ENCODE data around the gene PRSS48. TPM values are rescaled to one million over a fixed set of nuclear protein-coding genes. Genes with fewer than 3 reads are reported as not detected.

Gene PRSS48
- total RNA-seq, 1 donor from 2014 or later = not detected

- no peak overlapping the region for H3K4me3 ChIP-seq
- peaks cover 52% of the 10 kb centered on the region for H3K4me1 ChIP-seq
- intact Hi-C loops (cut with micrococcal nuclease) = no loop called here
- H3K36me3 ChIP-seq = no peaks in the 10 kb centered on the region
- TF ChIP-seq CTCF (IDR thresholded peaks at IDR 0.05; ENCODE audit: borderline replicate concordance) = no peak
- H3K9me3 ChIP-seq (replicated peaks) = peaks cover 14% of the 10 kb centered on the region
- no peak for DNase-seq
- H3K27me3 ChIP-seq (ENCODE audit: low read depth) = no peaks in the 10 kb centered on the region
- peak overlapping the region; percentile 64 for H3K27ac ChIP-seq (replicated peaks)
Measured at GRCh38 chr4:151284534-151285245, 7.7 kb downstream of the PRSS48 start.

- H3K27me3 ChIP-seq (ENCODE audit: low read depth) = no peaks in the 10 kb centered on the region
- peaks cover 54% of the 10 kb centered on the region for H3K4me1 ChIP-seq
- peaks cover 4% of the 10 kb centered on the region for H3K36me3 ChIP-seq
- H3K27ac ChIP-seq (replicated peaks) = no peak overlapping the region
- TF ChIP-seq CTCF (IDR thresholded peaks at IDR 0.05; ENCODE audit: borderline replicate concordance) = no peak
- intact Hi-C loops (cut with micrococcal nuclease) = no loop called here
- DNase-seq = no peak
- no peak overlapping the region for H3K4me3 ChIP-seq
- H3K9me3 ChIP-seq (replicated peaks) = peaks cover 19% of the 10 kb centered on the region
Measured at GRCh38 chr4:151287409-151287808, 10.4 kb downstream of the PRSS48 start.

GRCh38 chr4:151291485-151291884 lies 14.5 kb downstream of the PRSS48 start:
- no peak for DNase-seq
- H3K9me3 ChIP-seq (replicated peaks) = peaks cover 4% of the 10 kb centered on the region
- H3K27me3 ChIP-seq (ENCODE audit: low read depth) = no peaks in the 10 kb centered on the region
- H3K27ac ChIP-seq (replicated peaks) = peak overlapping the region; percentile 5
- no peak overlapping the region for H3K4me3 ChIP-seq
- intact Hi-C loops (cut with micrococcal nuclease) = no loop called here
- no peak for TF ChIP-seq CTCF (IDR thresholded peaks at IDR 0.05; ENCODE audit: borderline replicate concordance)
- H3K4me1 ChIP-seq = peaks cover 61% of the 10 kb centered on the region
- H3K36me3 ChIP-seq = peaks cover 4% of the 10 kb centered on the region

- H3K36me3 ChIP-seq = peaks cover 4% of the 10 kb centered on the region
- intact Hi-C loops (cut with micrococcal nuclease) = no loop called here
- DNase-seq = no peak
- no peak overlapping the region for H3K4me3 ChIP-seq
- TF ChIP-seq CTCF (IDR thresholded peaks at IDR 0.05; ENCODE audit: borderline replicate concordance) = no peak
- H3K9me3 ChIP-seq (replicated peaks) = peaks cover 4% of the 10 kb centered on the region
- no peaks in the 10 kb centered on the region for H3K27me3 ChIP-seq (ENCODE audit: low read depth)
- peaks cover 67% of the 10 kb centered on the region for H3K4me1 ChIP-seq
- H3K27ac ChIP-seq (replicated peaks) = no peak overlapping the region
Measured at GRCh38 chr4:151292038-151292437, 15.1 kb downstream of the PRSS48 start.

GRCh38 chr4:151294833-151295496 lies 18.0 kb downstream of the PRSS48 start:
- intact Hi-C loops (cut with micrococcal nuclease) = no loop called here
- peak overlapping the region; percentile 78 for H3K27ac ChIP-seq (replicated peaks)
- H3K36me3 ChIP-seq = peaks cover 4% of the 10 kb centered on the region
- H3K4me1 ChIP-seq = peaks cover 66% of the 10 kb centered on the region
- DNase-seq = no peak
- no peaks in the 10 kb centered on the region for H3K27me3 ChIP-seq (ENCODE audit: low read depth)
- no peak for TF ChIP-seq CTCF (IDR thresholded peaks at IDR 0.05; ENCODE audit: borderline replicate concordance)
- no peak overlapping the region for H3K4me3 ChIP-seq
- H3K9me3 ChIP-seq (replicated peaks) = peaks cover 4% of the 10 kb centered on the region
